Measurements from ENCODE around the gene LAMA5. TPM values are rescaled to one million over a fixed set of nuclear protein-coding genes. Genes with fewer than 3 reads are reported as not detected.

LAMA5 gene
- total RNA-seq, 4 donors from 2014 or later = 13.0 to 35.8 (median 22.7) TPM

GRCh38 chr20:62303340-62304226 lies 63.5 kb downstream of the LAMA5 start:
- Histone ChIP-seq H3K27ac (peak overlapping the region; percentile 90 to 100 (median 98)), H3K36me3 (peaks cover 0 to 38% of the 10 kb centered on the region in 2 donors), H3K4me1 (peaks cover 30 to 50% of the 10 kb centered on the region in 2 donors), H3K4me3 (peak overlapping the region; percentile 61 to 96 (median 70)), H3K27me3 (no peaks in the 10 kb centered on the region), H3K9me3 (no peaks in the 10 kb centered on the region)
- DNase-seq (no peak), ATAC-seq (no peak)
- in situ Hi-C loops (cut with MboI; ENCODE audit: low sequenced_read_pairs in 4 of 4) = loop anchor here in 1 of 4 donors (10.0 kb wide), 1 partner anchor 81 kb away; the partner anchor contains the start of gene RPS21
- intact Hi-C loops (cut with DNase I; ENCODE audit: low total_unique reads) = loop anchor here (2.0 to 10.0 kb wide), 3 partner anchors 21 to 501 kb away; partner anchors contain the start of gene OGFR
- TF ChIP-seq, protein P1, sequence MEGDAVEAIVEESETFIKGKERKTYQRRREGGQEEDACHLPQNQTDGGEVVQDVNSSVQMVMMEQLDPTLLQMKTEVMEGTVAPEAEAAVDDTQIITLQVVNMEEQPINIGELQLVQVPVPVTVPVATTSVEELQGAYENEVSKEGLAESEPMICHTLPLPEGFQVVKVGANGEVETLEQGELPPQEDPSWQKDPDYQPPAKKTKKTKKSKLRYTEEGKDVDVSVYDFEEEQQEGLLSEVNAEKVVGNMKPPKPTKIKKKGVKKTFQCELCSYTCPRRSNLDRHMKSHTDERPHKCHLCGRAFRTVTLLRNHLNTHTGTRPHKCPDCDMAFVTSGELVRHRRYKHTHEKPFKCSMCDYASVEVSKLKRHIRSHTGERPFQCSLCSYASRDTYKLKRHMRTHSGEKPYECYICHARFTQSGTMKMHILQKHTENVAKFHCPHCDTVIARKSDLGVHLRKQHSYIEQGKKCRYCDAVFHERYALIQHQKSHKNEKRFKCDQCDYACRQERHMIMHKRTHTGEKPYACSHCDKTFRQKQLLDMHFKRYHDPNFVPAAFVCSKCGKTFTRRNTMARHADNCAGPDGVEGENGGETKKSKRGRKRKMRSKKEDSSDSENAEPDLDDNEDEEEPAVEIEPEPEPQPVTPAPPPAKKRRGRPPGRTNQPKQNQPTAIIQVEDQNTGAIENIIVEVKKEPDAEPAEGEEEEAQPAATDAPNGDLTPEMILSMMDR (IDR thresholded peaks at IDR 0.05 in 4 of 5, conservative IDR thresholded peaks at IDR 0.05 in 1 of 5) = no peak
- no peak for TF ChIP-seq POLR2A (IDR thresholded peaks at IDR 0.05)

GRCh38 chr20:62303062-62303339 lies 64.1 kb downstream of the LAMA5 start:
- intact Hi-C loops (cut with DNase I; ENCODE audit: low total_unique reads) = loop anchor here (2.0 to 10.0 kb wide), 3 partner anchors 20 to 502 kb away; partner anchors contain the start of gene OGFR
- no peak for ATAC-seq

DNA sequence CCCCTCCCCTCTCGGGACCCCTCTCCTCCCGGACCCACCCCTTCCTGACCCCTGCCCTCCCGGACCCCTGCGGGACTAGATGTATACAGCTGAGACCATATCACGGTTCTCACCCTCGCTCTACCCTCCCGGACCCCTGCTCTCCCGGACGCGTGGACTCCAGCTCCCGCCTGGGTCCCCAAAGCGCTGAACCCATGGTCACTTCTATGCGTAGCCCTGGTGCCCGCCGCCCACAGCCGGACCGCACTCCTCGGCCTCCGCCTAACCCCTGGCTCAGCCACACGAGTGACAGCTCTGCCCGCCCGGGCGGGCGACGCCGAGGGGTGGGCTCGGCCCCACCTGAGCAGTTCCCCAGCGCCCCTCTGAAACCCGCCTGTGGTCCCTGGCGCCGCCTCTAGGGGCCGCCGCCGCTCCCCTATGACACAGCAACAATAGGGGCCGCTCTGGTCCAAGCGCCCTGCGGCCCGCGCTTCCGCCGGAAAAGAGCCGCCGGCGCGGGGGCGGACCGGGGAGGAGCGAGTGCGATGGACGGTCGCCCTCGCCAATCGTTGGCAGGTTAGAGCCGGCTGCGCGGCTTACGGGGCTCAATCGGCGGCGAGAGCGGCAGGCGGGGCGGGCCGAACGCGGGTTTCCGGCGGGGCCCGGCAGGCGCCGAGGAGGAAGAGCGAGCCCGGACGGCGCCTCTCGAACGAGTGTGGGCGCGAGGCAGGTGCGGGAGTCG lies 64.6 kb downstream of the LAMA5 start, which contains the start of gene ADRM1:
ADRM1 (plus strand) TSS at position 657 of the 721 bp plus-strand sequence. CDS start 572 bp downstream, outside the sequence.
- in situ Hi-C loops (cut with MboI; ENCODE audit: low sequenced_read_pairs in 4 of 4) = loop anchor here in 1 of 4 donors (10.0 kb wide), 1 partner anchor 82 kb away; the partner anchor contains the start of gene RPS21
- Histone ChIP-seq H3K4me3 (peak within 1 kb of the TSS; percentile 61 to 96 (median 70)), H3K9me3 (no peaks in the 10 kb centered on the region), H3K36me3 (peaks cover 0 to 27% of the 10 kb centered on the region in 2 donors), H3K27ac (peak within 1 kb of the TSS; percentile 90 to 100 (median 98)), H3K4me1 (peaks cover 25 to 39% of the 10 kb centered on the region in 2 donors), H3K27me3 (no peaks in the 10 kb centered on the region)
- DNase-seq (peak; percentile 93 to 95), ATAC-seq (peak; percentile 76 to 80)
- TF ChIP-seq, protein P1 (IDR thresholded peaks at IDR 0.05 in 4 of 5, conservative IDR thresholded peaks at IDR 0.05 in 1 of 5) = peak; percentile 95 to 99 (median 99)
- TF ChIP-seq POLR2A (IDR thresholded peaks at IDR 0.05) = peak; percentile 88 to 90
- intact Hi-C loops (cut with DNase I; ENCODE audit: low total_unique reads) = loop anchor here (1.0 to 10.0 kb wide), 7 partner anchors 20 to 502 kb away; partner anchors contain the start of genes MTG2, OGFR and RPS21

More at GRCh38 chr20:62303062-62303339, 64.1 kb downstream of the LAMA5 start:
- no peaks in the 10 kb centered on the region for H3K27me3 ChIP-seq
- no peak for DNase-seq
- H3K27ac ChIP-seq = peak overlapping the region; percentile 90 to 100 (median 98)
- TF ChIP-seq, protein P1 (IDR thresholded peaks at IDR 0.05 in 4 of 5, conservative IDR thresholded peaks at IDR 0.05 in 1 of 5) = no peak
- TF ChIP-seq POLR2A (IDR thresholded peaks at IDR 0.05) = no peak
- peak overlapping the region; percentile 61 to 96 (median 70) for H3K4me3 ChIP-seq
- H3K36me3 ChIP-seq = peaks cover 0 to 32% of the 10 kb centered on the region in 2 donors
- peaks cover 25 to 44% of the 10 kb centered on the region in 2 donors for H3K4me1 ChIP-seq
- in situ Hi-C loops (cut with MboI; ENCODE audit: low sequenced_read_pairs in 4 of 4) = loop anchor here in 1 of 4 donors (10.0 kb wide), 1 partner anchor 82 kb away; the partner anchor contains the start of gene RPS21
- H3K9me3 ChIP-seq = no peaks in the 10 kb centered on the region

DNA sequence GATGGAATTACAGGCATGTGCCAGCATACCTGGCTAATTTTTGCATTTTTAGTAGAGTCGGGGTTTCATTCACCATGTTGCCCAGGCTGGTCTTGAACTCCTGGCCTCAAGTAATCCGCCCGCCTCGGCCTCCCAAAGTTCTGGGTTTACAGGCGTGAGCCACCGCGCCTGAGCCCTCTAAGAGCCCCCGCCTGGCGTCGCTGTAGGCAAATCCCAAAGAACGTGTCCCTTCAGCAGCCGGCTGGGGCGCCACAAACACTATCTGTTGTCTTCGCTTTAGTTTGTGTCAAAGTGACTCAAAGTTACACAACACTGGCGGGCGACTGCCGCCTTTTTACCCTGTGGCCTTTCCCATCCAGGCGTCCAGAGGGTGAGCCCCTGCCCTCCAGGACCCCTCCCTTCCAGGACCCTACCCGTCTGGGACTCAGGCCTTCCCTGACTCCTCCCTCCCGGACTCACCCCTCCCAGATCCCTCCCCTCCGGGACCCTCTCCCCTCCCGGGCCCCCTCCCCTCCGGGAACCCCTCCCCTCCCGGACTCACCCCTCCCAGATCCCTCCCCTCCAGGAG lies 65.3 kb downstream of the LAMA5 start:
- TF ChIP-seq POLR2A (IDR thresholded peaks at IDR 0.05) = no peak
- TF ChIP-seq, protein P1 (IDR thresholded peaks at IDR 0.05 in 4 of 5, conservative IDR thresholded peaks at IDR 0.05 in 1 of 5) = peak; percentile 88 to 97 (median 93)
- Histone ChIP-seq H3K4me3 (peak overlapping the region; percentile 61 to 78 (median 68)), H3K36me3 (peaks cover 0 to 26% of the 10 kb centered on the region in 2 donors), H3K4me1 (peaks cover 22 to 34% of the 10 kb centered on the region in 2 donors), H3K27me3 (no peaks in the 10 kb centered on the region), H3K27ac (peak overlapping the region; percentile 90 to 100 (median 98)), H3K9me3 (no peaks in the 10 kb centered on the region)
- ATAC-seq (peak; percentile 81 to 83), DNase-seq (peak; percentile 92 to 96)
- intact Hi-C loops (cut with DNase I; ENCODE audit: low total_unique reads) = loop anchor here (1.0 to 10.0 kb wide), 7 partner anchors 19 to 503 kb away; partner anchors contain the start of genes MTG2, OGFR and RPS21
- in situ Hi-C loops (cut with MboI; ENCODE audit: low sequenced_read_pairs in 4 of 4) = loop anchor here in 1 of 4 donors (10.0 kb wide), 1 partner anchor 83 kb away; the partner anchor contains the start of gene RPS21

Measured in gastrocnemius medialis (tissue), 4 donors.